ENCODE measurements around the gene ZSCAN21. TPM values are rescaled to one million over a fixed set of nuclear protein-coding genes. Genes with fewer than 3 reads are reported as not detected.

Gene ZSCAN21
- total and polyA plus RNA-seq, 7 experiments from 2014 or later, result 3.9 to 13.4 (median 6.8) TPM

DNA sequence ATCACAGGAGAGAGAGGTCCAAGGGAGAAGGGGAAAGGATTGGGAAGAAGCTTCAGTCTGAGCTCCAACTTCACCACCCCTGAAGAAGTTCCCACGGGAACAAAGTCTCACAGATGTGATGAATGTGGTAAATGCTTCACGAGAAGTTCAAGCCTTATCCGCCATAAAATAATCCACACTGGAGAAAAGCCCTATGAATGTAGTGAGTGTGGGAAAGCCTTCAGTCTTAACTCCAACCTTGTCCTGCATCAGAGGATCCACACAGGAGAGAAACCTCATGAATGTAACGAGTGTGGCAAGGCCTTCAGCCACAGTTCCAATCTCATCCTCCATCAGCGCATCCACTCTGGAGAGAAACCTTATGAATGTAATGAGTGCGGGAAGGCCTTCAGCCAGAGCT, 16.0 kb upstream of the ZSCAN21 start:
- Mint-ChIP-seq H3K27me3 (no peaks in the 10 kb centered on the region), H3K4me3 (no peak overlapping the region), H3K27ac (peak overlapping the region in 1 of 9 donors; percentile 5), H3K4me1 (peaks cover 0 to 3% (median 0%) of the 10 kb centered on the region in 7 donors), H3K9me3 (no peaks in the 10 kb centered on the region), H3K36me3 (peaks cover 14 to 60% (median 41%) of the 10 kb centered on the region in 5 donors)
- H3K27me3 ChIP-seq (ENCODE audit: control insufficient read depth in 2 of 2, insufficient read depth in 2 of 2, low read length in 2 of 2), result no peaks in the 10 kb centered on the region
- H3K4me1 ChIP-seq (ENCODE audit: control insufficient read depth in 2 of 2, insufficient read depth in 2 of 2, low read length in 2 of 2), result no peaks in the 10 kb centered on the region
- no peak overlapping the region for H3K27ac ChIP-seq (ENCODE audit: low read depth, low read length)
- intact Hi-C loops (cut with micrococcal nuclease), result no loop called here
- ATAC-seq (no peak), DNase-seq (no peak)
- ChIA-PET POLR2A (interaction anchor here (1.2 kb wide), 1 partner anchor 16 kb away, joined by 4 read pairs; no protein-coding TSS in a partner anchor), CTCF (interaction anchor here (0.6 kb wide), 1 partner anchor 665 kb away, joined by 3 read pairs; no protein-coding TSS in a partner anchor)
- no peak overlapping the region for H3K4me3 ChIP-seq (ENCODE audit: low read length)
- H3K9me3 ChIP-seq (ENCODE audit: control insufficient read depth in 2 of 3, low read length in 3 of 3), result no peaks in the 10 kb centered on the region
- H3K36me3 ChIP-seq (ENCODE audit: control insufficient read depth in 2 of 3, insufficient read depth in 3 of 3, low read length in 3 of 3), result peaks cover 6 to 63% (median 14%) of the 10 kb centered on the region in 3 experiments

DNA sequence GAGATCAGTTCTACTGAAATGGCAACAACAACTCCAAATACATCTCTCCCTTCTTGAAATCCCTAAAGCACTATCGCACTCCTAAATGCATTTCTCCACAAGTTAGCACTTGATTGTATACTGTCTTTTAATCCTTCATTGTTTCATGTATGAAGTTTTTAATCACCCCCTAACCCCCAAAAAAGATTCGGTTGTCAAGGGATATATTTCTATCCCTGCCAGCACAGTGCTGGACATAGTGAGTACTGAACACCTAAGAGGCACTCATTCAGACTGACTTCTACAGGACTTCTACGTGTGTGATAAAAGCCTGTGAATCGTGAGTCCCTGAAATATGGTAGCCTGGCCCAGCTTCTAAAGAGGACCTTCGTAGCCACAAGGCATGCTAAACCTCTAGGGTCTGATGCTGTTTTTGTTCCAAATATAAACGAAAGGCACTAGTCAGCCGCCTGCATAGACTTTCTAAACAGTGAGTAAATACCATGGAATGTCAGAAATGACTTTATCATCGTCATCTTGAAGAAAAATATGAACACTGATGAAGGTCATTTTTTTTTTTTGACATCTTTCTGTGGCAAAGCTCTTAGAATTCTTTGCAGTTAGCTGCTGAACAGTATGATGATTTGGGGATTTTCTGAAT, 14.6 kb upstream of the ZSCAN21 start:
- Histone ChIP-seq H3K4me1 (ENCODE audit: control insufficient read depth in 2 of 2, insufficient read depth in 2 of 2, low read length in 2 of 2) (no peaks in the 10 kb centered on the region), H3K9me3 (ENCODE audit: control insufficient read depth in 2 of 3, low read length in 3 of 3) (no peaks in the 10 kb centered on the region), H3K4me3 (ENCODE audit: low read length) (no peak overlapping the region), H3K36me3 (ENCODE audit: control insufficient read depth in 2 of 3, insufficient read depth in 3 of 3, low read length in 3 of 3) (peaks cover 6 to 52% (median 14%) of the 10 kb centered on the region in 3 experiments), H3K27ac (ENCODE audit: low read depth, low read length) (no peak overlapping the region), H3K27me3 (ENCODE audit: control insufficient read depth in 2 of 2, insufficient read depth in 2 of 2, low read length in 2 of 2) (no peaks in the 10 kb centered on the region)
- ChIA-PET POLR2A (no interaction called here), CTCF (no interaction called here)
- Mint-ChIP-seq H3K27me3 (no peaks in the 10 kb centered on the region), H3K27ac (no peak overlapping the region), H3K4me1 (peaks cover 0 to 6% (median 0%) of the 10 kb centered on the region in 7 donors), H3K4me3 (no peak overlapping the region), H3K9me3 (no peaks in the 10 kb centered on the region), H3K36me3 (peaks cover 14 to 59% (median 41%) of the 10 kb centered on the region in 5 donors)
- DNase-seq (no peak), ATAC-seq (no peak)
- intact Hi-C loops (cut with micrococcal nuclease), result no loop called here

DNA sequence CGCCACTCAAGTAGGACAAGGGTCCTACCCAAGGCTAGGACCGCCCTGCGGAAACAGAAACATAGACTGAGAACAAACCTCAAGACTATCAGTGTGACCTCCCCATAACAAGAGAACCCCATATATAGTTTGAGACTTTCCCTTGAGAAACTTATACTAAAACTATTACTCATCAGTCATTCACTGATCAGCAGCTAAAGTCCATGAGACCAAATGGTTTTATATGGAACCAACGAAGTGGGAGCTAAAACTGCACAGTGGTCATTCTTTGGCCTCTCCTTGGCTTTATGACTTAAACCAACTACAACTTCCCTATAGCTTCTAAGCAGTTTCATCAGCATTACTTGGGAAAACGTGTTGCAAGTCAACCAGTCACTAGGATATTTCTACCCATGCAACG, 13.7 kb upstream of the ZSCAN21 start:
- intact Hi-C loops (cut with micrococcal nuclease), result no loop called here
- Mint-ChIP-seq H3K27ac (no peak overlapping the region), H3K9me3 (no peaks in the 10 kb centered on the region), H3K4me3 (no peak overlapping the region), H3K27me3 (no peaks in the 10 kb centered on the region), H3K36me3 (peaks cover 14 to 50% (median 33%) of the 10 kb centered on the region in 5 donors), H3K4me1 (peaks cover 0 to 14% (median 8%) of the 10 kb centered on the region in 7 donors)
- DNase-seq, result no peak
- no peak for ATAC-seq
- CTCF ChIA-PET, result interaction anchor here (1.2 kb wide), 1 partner anchor 11 kb away, joined by 3 read pairs; no protein-coding TSS in a partner anchor
- H3K36me3 ChIP-seq (ENCODE audit: control insufficient read depth in 2 of 3, insufficient read depth in 3 of 3, low read length in 3 of 3), result peaks cover 6 to 43% (median 14%) of the 10 kb centered on the region in 3 experiments
- H3K9me3 ChIP-seq (ENCODE audit: control insufficient read depth in 2 of 3, low read length in 3 of 3), result no peaks in the 10 kb centered on the region
- no peak overlapping the region for H3K27ac ChIP-seq (ENCODE audit: low read depth, low read length)
- H3K4me3 ChIP-seq (ENCODE audit: low read length), result no peak overlapping the region
- H3K4me1 ChIP-seq (ENCODE audit: control insufficient read depth in 2 of 2, insufficient read depth in 2 of 2, low read length in 2 of 2), result no peaks in the 10 kb centered on the region
- H3K27me3 ChIP-seq (ENCODE audit: control insufficient read depth in 2 of 2, insufficient read depth in 2 of 2, low read length in 2 of 2), result no peaks in the 10 kb centered on the region
- POLR2A ChIA-PET, result no interaction called here

DNA sequence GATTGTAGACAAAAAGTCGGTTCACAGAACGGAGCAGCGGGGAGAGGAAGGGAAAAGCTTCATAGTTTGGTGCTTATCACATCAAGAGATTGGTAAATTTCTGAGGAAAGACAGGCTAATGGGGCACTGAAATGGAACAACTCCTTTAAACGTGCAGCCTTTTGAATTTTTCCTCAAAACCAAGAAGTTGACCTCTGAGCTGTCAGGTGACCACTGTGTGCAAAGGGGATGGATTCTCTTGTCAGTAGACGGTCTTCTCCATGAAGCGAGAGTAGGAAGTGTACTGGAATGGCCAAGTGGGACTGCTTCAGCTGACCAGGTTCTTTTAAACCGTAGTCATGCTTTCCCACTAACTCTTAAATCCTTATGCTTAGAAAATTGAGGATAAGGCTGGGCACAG, 11.2 kb upstream of the ZSCAN21 start:
- H3K36me3 ChIP-seq (ENCODE audit: control insufficient read depth in 2 of 3, insufficient read depth in 3 of 3, low read length in 3 of 3), result peaks cover 3 to 29% (median 14%) of the 10 kb centered on the region in 3 experiments
- no peaks in the 10 kb centered on the region for H3K27me3 Mint-ChIP-seq
- H3K4me1 Mint-ChIP-seq, result peaks cover 6 to 24% (median 18%) of the 10 kb centered on the region in 7 donors
- ChIA-PET CTCF (no interaction called here), POLR2A (interaction anchor here (1.4 kb wide), 1 partner anchor 8 kb away, joined by 4 read pairs; no protein-coding TSS in a partner anchor)
- no peak overlapping the region for H3K4me3 Mint-ChIP-seq
- H3K4me1 ChIP-seq (ENCODE audit: control insufficient read depth in 2 of 2, insufficient read depth in 2 of 2, low read length in 2 of 2), result peaks cover 0 to 6% of the 10 kb centered on the region in 2 donors
- H3K36me3 Mint-ChIP-seq, result peaks cover 10 to 34% (median 19%) of the 10 kb centered on the region in 5 donors
- no peak overlapping the region for H3K4me3 ChIP-seq (ENCODE audit: low read length)
- no peak overlapping the region for H3K27ac ChIP-seq (ENCODE audit: low read depth, low read length)
- intact Hi-C loops (cut with micrococcal nuclease), result no loop called here
- H3K9me3 Mint-ChIP-seq, result no peaks in the 10 kb centered on the region
- DNase-seq (no peak), ATAC-seq (no peak)
- no peak overlapping the region for H3K27ac Mint-ChIP-seq
- H3K9me3 ChIP-seq (ENCODE audit: control insufficient read depth in 2 of 3, low read length in 3 of 3), result no peaks in the 10 kb centered on the region
- no peaks in the 10 kb centered on the region for H3K27me3 ChIP-seq (ENCODE audit: control insufficient read depth in 2 of 2, insufficient read depth in 2 of 2, low read length in 2 of 2)

DNA sequence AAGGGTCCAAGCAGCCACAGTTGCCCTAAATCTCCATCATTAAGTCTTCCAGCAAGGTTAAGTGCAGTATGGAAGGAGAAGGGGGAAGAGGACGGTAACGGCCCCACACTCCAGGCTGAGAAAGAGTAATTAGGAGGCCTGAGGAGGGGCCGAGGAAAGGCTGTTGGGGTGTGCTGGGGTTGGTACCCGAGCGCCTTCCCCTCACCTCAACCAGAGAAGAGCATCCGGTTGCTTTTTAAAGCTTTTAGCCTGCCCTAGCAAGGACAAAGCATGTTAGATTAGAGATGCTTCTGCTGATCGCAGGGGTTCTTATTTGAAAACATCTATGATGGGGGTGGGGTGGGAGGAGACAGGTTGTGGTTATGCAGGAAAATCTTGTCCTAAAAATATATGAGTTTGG, 9.0 kb upstream of the ZSCAN21 start:
- H3K27ac ChIP-seq (ENCODE audit: low read depth, low read length), result no peak overlapping the region
- H3K27me3 ChIP-seq (ENCODE audit: control insufficient read depth in 2 of 2, insufficient read depth in 2 of 2, low read length in 2 of 2), result no peaks in the 10 kb centered on the region
- Mint-ChIP-seq H3K4me3 (no peak overlapping the region), H3K4me1 (peaks cover 9 to 30% (median 18%) of the 10 kb centered on the region in 7 donors), H3K27me3 (no peaks in the 10 kb centered on the region), H3K9me3 (no peaks in the 10 kb centered on the region), H3K36me3 (peaks cover 5 to 20% (median 10%) of the 10 kb centered on the region in 5 donors), H3K27ac (peak overlapping the region in 7 of 9 donors; percentile 6 to 66 (median 55))
- intact Hi-C loops (cut with micrococcal nuclease), result no loop called here
- no peaks in the 10 kb centered on the region for H3K9me3 ChIP-seq (ENCODE audit: control insufficient read depth in 2 of 3, low read length in 3 of 3)
- ATAC-seq (no peak), DNase-seq (peak in 1 of 9 donors; percentile 7)
- ChIA-PET CTCF (no interaction called here), POLR2A (interaction anchor here (0.8 to 1.2 kb wide), 2 partner anchors 10 to 23 kb away, joined by 3 to 6 read pairs; no protein-coding TSS in a partner anchor)
- H3K4me1 ChIP-seq (ENCODE audit: control insufficient read depth in 2 of 2, insufficient read depth in 2 of 2, low read length in 2 of 2), result peaks cover 0 to 6% of the 10 kb centered on the region in 2 donors
- H3K36me3 ChIP-seq (ENCODE audit: control insufficient read depth in 2 of 3, insufficient read depth in 3 of 3, low read length in 3 of 3), result peaks cover 0 to 6% (median 0%) of the 10 kb centered on the region in 3 experiments
- H3K4me3 ChIP-seq (ENCODE audit: low read length), result no peak overlapping the region

DNA sequence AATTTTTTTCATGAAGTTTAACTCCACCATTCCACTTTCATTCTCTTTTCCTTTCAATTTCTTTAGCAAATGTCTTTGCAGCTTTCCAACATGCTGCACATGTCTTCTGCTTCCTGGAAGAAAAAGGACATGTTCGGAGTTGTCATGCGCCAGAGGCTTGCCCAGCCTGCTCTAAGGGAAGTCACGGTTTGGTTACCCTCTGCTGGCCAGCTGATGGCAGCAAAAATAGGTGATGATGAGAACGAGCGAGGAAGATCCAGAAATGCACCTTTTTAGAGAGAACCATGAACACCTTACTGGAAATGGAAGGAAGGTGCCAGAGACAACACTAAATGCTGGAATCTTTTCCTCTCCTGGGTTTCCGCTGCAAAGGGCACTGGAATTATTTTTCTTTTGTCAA, 4.9 kb upstream of the ZSCAN21 start:
- H3K27ac Mint-ChIP-seq, result peak overlapping the region in 1 of 9 donors; percentile 42
- Histone ChIP-seq H3K9me3 (ENCODE audit: control insufficient read depth in 2 of 3, low read length in 3 of 3) (no peaks in the 10 kb centered on the region), H3K4me1 (ENCODE audit: control insufficient read depth in 2 of 2, insufficient read depth in 2 of 2, low read length in 2 of 2) (peaks cover 6% of the 10 kb centered on the region in 2 donors), H3K27ac (ENCODE audit: low read depth, low read length) (no peak overlapping the region), H3K27me3 (ENCODE audit: control insufficient read depth in 2 of 2, insufficient read depth in 2 of 2, low read length in 2 of 2) (no peaks in the 10 kb centered on the region), H3K36me3 (ENCODE audit: control insufficient read depth in 2 of 3, insufficient read depth in 3 of 3, low read length in 3 of 3) (peaks cover 0 to 5% (median 0%) of the 10 kb centered on the region in 3 experiments), H3K4me3 (ENCODE audit: low read length) (no peak overlapping the region)
- DNase-seq, result no peak
- POLR2A ChIA-PET, result interaction anchor here (0.8 kb wide), 1 partner anchor 29 kb away, joined by 4 read pairs; the partner anchor contains the start of gene ZKSCAN1
- H3K9me3 Mint-ChIP-seq, result no peaks in the 10 kb centered on the region
- CTCF ChIA-PET, result no interaction called here
- ATAC-seq, result peak; percentile 45
- H3K27me3 Mint-ChIP-seq, result peaks cover 0 to 3% (median 0%) of the 10 kb centered on the region in 5 donors
- H3K36me3 Mint-ChIP-seq, result peaks cover 0 to 4% (median 0%) of the 10 kb centered on the region in 5 donors
- intact Hi-C loops (cut with micrococcal nuclease), result no loop called here
- peaks cover 9 to 36% (median 26%) of the 10 kb centered on the region in 7 donors for H3K4me1 Mint-ChIP-seq
- peak overlapping the region in 3 of 10 donors; percentile 17 to 48 (median 42) for H3K4me3 Mint-ChIP-seq

Measured in naive thymus-derived CD4-positive, alpha-beta T cell (primary cell).